ENCODE data around the gene KRT74.

GRCh38 chr12:52608161-52608560 is 34.5 kb upstream of the KRT74 start:
- TF ChIP-seq, protein P1, sequence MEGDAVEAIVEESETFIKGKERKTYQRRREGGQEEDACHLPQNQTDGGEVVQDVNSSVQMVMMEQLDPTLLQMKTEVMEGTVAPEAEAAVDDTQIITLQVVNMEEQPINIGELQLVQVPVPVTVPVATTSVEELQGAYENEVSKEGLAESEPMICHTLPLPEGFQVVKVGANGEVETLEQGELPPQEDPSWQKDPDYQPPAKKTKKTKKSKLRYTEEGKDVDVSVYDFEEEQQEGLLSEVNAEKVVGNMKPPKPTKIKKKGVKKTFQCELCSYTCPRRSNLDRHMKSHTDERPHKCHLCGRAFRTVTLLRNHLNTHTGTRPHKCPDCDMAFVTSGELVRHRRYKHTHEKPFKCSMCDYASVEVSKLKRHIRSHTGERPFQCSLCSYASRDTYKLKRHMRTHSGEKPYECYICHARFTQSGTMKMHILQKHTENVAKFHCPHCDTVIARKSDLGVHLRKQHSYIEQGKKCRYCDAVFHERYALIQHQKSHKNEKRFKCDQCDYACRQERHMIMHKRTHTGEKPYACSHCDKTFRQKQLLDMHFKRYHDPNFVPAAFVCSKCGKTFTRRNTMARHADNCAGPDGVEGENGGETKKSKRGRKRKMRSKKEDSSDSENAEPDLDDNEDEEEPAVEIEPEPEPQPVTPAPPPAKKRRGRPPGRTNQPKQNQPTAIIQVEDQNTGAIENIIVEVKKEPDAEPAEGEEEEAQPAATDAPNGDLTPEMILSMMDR (IDR thresholded peaks at IDR 0.05 in 8 of 11, conservative IDR thresholded peaks at IDR 0.05 in 3 of 11) = no peak
- no peak for TF ChIP-seq POLR2A (IDR thresholded peaks at IDR 0.05)
- no peak for TF ChIP-seq POLR2AphosphoS5 (IDR thresholded peaks at IDR 0.05)
